GM21619 (cell line): Measurements from ENCODE around the gene CLEC16A.

ENCODE experiments used
- ATAC-seq: cut with Tn5 transposase; IDR thresholded peaks from one replicate; pipeline ENCODE4 v1.9.1; 2021; ENCODE audit not compliant: unreplicated experiment

Gene CLEC16A

DNA sequence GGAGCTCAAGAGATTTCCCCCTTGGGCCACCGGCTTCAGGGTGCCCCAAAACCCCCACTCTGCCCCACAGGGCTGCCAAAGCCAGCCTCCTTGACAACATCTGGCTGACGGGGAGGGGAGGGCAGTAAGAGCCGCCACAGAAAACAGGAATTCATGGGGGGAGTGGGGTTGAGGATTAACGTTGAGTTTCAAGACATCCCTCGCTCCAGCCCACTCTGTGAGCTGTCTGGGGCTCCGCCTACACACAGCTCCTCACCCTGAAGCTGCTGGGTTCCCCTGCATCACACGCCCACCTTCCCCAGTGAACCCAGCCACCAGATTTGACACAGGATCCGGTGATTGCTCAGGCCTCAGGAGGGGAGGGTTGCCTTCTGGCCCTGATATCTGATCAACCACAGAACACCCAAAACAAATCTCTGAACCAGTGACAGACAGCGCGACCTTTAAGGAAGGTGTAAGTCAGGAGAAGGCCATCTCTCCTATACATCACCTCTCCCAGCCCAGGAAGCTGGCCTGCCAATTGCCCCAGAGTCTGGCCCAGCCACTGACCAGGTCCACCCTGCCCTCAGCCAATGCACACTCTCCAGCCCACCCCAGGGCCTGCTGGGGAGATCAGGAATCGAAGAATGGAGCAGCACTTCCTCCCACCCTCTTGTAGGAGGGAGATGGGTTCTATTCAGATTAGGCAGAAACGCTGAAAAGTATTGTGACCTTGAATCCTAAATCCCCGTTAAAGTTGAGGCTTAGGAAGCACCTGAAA lies 132.1 kb downstream of the CLEC16A start:
- ATAC-seq, result peak; percentile 56

DNA sequence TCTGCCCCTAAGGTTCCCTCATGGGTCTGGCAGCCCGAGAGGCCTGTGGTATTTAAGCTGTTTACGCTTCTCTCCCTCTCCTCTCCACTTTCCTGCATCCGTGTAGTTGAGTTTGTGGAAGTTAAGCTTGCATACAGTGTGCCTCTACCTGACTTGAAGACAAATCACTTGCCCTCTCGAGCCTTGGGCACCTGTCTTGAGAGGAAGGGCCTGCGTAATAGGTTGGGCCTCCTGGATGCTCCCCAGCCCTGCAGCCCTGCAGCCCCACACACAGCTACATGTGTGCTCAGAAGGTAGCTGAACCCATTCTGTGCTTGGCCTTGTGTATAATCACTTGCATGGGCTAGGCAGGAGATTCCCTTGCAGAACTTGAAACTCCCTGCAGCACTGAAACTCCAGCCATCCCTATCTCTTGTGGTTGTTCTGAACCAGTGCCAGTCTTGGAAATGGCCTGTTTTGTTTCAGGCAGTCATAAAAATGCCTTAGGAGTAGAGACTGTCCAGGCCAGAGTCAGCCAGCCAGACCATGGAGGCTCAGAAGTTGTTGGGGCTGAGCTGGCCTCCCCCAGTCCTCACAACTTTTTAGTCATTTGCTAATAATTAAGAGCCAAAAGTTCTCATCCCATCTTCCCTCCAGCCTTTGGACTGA lies 134.6 kb downstream of the CLEC16A start:
- no peak for ATAC-seq

DNA sequence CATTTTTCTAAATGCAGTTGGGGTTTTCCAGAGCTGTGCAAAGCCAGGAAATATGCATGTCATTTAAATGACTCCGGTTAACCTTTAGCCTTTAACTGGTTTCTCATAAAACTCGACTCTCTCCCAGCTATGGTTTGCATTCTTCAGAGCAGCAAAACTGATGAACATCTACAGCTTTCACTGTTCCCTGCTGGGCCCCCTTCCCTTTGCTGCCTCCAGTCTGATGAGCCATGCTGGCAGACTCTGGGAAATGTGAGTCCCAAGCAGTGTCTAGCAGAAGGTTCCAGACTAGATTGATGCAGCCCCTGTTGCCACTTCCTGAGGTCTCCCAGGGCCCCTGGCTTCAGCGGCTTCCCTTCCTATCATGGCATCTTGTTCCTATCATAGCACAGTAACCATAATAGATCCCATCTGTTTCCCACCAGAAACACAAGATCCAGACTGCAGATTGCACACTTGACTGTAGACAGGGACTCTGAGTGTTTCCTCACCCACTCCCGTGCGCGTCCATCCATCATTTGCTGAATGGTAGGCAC lies 135.4 kb downstream of the CLEC16A start:
- no peak for ATAC-seq

DNA sequence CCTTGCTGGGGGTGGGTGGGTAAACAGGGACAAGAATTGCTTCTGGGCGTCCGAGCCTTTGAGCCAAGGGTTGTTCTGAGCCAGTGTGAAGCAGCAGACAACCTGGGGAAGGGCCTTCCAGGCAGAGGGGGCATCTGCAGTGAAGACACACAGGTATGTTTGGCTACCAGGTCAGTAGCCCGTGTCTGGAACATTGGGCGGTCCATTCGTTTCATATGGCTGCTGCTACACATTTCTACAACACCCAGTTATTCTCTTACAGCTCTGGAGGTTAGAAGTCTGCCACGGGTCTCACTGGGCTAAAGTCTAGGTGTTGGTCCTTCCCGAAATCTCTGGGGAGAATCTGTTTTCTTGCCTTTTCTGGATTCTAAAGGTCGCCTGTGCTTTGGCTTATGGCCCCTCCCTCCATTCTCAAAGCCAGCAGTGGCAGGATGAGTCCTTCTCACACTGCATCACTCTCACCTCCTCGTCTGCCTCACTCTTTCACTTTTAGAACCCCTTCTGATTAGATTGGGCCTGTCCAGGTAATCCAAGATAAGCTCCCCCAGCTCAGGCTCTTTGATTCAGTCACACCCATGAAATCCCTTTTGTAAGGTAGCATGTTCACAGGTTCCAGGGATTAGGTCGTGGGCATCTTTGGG lies 136.1 kb downstream of the CLEC16A start:
- no peak for ATAC-seq

DNA sequence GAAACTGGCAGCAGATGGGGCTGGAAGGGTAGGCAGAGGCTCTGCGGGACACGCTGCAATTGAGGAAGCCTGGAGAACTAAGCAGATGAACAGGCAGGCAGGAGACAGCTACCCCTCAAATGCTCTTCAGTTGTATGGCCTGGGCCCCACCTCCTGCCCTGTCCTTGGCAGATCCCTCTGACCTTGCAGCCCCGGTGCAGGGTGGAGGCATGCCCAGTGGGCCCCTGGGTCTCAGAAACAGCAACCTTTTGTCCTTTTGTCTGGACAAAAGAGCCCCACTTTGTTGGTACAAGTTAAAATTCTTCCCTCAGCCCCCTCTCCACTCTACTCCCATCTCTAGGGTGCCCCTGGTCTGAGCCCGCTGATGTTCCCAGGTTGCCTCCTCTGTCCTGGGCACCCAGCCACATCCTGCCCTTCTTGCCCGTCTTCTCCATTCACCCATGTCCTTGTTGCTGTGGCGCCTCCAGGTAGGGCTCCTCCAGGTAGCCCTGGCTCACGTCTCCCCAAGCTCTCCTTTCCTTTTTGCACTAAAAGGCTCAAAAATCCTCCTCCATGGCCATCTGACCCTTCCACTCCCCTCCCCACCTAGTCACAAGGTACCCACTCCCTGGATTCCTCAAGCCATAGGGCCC lies 136.8 kb downstream of the CLEC16A start:
- no peak for ATAC-seq

DNA sequence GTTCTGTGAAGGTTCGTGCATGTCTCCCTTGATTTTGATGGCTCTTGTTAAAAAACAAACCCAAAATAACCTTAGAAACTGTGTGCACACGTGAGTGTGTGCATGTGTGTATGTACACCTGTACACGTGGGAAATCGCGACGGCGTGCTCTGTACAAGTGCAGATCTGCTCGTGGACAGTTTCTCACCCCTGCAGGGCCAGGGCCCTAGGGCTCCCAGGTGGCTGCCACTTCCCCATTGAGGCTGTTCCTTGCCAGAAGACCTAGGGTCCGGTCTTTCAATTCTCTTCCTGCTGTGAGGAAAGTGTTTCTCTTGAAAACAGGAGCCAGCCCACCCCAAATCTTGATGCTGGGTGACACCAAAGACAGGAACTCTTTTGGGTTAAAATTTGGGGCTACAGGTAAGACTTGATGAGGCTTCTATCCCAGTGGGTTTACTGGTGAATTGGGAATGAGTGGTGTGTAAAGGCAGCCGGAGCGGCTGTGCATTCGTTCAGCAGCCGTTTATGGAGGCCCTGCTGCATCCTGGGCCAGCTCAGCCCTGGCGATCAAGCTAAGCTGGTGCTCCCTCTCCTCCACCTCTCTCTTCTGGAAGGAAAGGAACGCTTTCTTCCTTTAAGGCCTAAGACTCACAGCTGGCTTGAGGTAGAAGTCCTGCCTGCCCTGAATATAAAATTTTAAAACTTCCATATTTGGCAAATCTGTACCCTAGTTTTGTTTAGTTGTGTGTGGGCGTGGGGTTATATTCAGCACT lies 137.9 kb downstream of the CLEC16A start:
- no peak for ATAC-seq

DNA sequence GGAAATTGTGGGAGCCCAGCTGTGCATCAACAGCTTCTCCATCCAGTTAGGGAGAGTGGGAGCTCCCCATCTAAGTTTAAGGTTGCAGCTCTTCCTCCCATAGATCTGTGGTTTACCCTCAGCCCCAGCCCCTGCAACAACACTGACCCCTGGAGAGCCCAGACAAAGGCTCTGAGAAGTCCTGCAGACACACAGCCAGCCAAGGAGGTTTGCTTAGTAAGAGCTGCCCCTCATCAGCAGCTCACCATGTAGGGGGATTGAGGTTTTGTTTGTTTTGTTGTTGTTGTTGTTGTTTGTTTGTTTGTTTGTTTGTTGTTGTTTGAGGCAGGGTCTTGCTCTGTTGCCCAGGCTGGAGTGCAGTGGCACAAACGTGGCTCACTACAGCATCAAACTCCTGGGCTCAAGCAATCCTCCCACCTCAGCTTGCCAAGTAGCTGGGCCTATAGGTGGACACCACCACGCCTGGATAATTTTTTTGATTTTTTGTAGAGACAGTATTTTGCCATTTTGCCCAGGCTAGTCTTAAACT lies 138.6 kb downstream of the CLEC16A start:
- ATAC-seq, result no peak

DNA sequence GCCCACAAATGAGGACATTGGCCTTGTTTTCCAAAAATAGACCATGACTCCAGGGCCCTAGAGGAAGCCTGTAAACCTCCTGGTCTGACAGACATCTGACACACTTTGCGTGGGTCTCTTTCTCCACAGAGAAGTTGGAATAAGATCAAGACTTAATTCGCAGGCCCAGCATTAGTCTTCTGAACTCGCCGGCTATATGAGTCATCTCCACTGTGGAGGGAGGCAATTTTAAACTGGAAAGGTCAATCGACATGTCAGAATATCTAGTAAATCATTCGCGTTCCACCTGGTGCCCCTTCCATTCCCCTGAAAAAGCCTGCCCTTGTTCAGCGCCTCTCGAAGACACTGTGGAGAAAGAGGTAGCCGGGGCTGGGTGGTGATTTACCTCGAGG lies 140.1 kb downstream of the CLEC16A start:
- no peak for ATAC-seq

DNA sequence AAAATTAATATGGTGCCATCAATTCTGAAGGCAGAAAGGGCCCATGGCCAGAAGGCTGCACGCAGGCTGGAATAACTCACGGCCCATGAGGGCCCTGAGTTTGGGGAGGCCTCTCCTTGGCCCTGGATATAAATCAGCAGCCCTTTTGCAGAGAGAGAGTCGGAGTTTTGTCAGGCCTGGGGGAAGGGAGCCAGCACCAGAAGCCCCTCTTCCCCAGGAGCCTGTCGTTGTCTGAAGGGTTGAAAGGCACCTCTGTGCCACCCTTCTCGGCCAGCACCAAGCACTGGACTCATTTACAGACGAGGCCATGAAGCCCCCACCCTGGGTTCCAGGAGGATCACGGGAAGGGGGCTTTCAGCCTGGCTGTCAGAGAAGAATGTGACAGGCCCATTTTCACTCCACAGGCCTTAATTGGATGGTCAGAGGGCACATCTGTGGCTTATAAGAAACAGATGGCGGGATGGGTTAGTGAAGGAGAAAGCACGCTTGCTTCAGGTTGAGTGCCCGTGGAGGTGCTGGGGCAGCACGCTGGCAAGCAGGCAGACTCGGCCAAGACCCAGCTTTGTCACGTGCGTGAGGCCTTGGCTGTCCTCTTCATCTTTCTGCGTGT lies 140.6 kb downstream of the CLEC16A start:
- no peak for ATAC-seq

DNA sequence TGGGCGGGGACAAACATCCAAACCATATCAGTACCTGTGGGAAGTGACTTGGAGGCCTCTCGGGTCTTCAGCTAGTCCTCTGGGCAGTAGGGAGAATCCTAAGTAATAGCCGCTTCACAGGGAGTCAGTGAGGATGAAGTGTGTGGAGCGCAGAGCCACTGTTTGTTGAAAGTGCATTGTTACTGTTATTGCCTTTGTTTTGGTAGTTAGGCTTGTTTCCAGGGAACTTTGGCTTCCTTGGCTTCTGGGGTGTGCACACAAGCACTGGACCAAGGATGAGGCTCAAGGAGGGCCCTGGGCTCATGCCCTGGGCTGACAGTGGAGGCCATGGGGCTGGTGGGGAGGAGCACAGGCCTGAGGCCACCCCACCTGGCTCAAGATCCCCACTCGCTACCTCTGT lies 141.6 kb downstream of the CLEC16A start:
- no peak for ATAC-seq

DNA sequence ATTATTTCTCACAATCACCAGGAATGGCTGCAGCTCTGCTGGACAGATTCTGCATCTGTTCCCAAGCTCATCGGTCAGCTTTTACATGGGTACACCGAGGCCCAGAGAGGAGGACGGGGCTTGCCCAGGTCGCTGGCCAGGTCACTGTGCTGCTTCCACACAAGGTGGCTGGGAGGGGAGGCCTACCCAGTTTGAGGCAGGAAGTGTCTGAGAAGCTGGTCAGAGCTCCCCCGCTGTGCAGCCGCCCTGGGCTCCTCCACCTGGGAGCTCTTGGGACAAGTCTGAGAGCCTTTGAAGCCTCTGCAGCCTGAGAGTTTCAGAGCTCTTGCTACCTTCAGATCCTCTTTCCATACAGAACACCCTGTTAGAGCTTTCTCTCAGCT lies 143.3 kb downstream of the CLEC16A start:
- ATAC-seq, result no peak

DNA sequence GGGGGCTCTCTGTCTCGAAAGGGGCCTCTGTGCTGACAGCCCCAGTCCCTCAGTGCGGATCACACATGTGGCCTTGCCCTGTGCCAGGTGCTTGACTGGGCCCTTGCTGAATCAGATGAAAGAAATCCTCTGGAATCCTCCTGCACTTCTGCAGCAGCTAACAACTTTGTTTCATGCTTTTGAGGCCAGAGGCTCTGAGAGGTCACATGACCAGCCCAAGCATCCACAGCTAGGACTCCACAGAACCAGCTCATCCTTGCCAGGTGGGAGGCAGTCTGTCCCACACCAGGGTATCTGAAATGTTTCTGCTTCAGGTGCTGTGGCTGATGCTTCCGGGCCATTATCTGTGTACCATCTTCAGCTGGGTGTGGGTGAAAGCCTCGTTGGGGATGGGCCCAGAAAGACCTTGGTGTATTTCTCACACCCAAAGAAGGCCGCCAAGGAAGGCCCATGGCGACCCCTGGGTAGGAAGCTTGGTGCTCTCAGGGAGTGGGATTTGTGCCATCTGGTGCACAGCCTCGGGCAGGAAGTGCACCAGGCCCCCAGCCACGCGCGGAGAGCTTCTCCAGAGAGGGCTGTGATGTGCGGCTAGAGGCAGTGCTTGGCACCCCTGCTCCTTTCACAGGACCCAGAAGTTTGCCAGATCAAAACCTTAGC lies 143.8 kb downstream of the CLEC16A start:
- no peak for ATAC-seq

DNA sequence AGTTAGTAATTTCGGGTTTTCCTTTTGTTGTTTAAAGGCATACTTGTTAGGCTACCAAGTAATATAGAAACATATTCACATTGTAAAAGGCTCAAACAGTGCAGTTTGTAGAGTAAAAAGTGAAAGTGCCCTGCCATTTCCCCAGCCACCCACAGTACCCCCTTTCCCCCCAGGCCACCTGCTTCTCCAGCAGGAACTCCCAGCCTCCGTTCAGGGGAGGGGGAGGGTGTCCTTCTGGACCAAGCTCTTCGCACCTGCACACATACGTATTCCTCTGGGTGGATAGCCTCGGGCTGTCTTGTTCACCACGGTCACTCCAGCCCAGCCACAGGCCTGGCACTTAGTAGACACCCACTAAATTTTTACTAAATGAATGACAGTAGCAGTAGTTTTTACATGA lies 144.5 kb downstream of the CLEC16A start:
- no peak for ATAC-seq

DNA sequence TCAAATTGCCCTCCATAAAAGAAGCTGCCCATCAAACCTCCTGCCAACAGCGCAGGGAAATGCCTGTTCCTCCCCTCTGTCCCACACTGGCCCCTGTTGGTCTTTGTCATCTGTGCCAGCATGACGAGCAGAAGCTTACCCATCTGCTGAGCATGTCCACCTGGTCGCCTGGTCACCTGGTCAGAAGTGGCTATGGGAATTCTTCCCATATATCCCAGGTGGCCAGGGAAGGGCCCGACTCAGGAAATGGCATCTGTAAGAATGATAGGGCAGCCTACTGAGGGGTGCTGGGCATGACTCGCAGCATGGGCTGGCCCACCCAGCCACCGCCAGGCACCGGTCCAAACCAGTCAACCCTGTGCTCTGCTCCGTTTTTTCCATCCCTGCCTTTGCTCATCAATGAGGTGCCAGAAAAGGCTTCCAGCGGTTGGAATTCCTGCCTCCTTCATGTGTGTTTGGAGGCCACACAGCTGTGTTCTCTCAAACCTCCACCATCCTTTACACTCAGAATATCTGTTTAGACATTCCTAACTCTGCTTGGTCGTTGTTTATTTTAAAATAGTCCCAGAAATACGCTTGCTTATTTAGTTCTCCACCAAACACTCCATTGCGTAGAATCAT lies 145.2 kb downstream of the CLEC16A start:
- ATAC-seq, result no peak

DNA sequence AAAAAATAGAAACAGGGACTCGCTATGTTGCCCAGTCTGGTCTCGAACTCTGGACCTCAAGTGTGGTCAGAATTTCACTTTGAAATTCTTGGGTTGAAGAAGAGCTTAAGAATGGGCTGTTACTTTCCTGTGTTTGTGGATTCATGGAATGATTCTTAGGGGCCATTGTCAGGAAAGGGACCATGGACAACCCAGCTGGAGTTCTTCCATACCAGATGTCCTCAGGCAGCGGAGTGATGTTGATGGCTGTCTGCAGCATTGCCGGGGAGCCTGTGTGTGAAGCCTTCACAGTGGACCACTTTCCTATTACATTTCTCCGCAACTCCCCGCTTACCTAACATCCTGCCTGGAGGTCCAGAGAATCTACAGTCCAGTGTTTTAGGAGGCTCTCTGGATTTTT lies 145.9 kb downstream of the CLEC16A start:
- ATAC-seq, result no peak

DNA sequence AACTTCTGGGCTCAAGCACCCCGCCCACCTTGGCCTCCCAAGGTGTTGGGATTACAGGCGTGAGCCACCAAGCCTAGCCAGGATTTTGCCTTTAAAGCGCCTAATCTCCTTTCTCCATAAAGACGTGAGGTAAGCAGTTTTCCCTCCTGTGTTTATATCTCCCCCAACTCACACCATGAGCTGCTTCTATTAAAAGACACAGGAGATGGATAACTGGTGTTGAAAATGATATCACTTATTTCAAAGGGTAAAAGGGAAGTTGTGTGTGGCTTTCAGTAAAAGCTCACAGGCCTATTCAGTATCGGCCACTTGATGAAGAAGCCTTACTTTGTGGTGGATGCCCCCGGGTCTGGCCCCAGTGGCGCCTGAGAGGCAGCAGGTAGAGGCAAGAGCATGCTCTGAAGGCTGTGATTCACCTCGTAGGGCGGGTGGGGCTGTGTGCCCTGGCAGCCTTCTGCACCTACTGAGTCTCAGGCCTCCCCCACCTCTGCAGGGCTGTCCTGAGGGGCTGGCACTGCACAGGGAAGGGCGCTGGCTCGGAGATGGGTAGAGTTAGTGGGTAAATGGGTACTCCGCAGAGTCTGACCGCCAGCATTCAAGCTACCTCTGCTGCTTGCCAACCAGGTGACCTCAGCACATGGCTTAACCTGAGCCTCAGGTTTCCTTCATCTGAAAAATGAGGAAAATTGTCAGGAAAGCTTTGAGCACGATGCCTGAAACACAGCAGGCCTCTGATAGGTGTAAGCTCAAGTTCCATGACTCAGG lies 146.8 kb downstream of the CLEC16A start:
- ATAC-seq, result no peak

DNA sequence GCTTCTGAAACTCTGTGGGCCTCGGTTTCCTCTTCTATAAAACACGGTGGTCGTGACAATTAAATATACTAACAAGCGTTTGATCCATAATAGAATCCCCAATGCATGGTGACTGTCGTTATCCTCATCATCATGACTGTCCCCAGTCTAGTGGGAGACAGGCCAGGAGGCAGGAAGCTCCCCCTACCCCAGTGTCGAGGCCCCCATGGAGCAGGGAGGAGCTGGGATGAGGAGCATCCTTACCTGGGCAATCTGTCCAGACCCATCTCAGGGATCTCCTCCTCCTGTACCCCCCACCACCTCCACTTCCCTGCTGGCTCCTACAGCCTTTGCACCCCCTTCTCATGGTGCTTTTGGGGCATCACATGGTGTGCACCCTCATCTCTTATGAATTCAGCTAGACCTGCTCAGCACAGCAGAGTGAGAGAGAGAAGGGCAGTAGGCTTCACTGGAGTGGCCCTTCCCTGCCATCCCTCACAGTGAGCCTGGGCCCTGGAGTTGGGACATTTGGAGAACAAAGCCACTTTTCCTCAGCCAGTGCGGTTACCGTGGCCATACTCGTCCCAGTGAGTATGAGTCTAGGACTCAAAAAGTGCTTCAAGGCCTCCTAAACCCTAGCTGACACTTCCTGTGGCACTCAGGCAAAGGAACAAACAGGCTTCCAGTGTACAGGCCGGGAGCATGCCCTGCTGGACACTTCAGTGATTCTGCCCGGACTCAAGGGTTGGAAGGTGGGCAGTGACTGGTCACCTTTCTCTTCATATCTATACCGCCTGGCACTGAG lies 148.6 kb downstream of the CLEC16A start:
- no peak for ATAC-seq

DNA sequence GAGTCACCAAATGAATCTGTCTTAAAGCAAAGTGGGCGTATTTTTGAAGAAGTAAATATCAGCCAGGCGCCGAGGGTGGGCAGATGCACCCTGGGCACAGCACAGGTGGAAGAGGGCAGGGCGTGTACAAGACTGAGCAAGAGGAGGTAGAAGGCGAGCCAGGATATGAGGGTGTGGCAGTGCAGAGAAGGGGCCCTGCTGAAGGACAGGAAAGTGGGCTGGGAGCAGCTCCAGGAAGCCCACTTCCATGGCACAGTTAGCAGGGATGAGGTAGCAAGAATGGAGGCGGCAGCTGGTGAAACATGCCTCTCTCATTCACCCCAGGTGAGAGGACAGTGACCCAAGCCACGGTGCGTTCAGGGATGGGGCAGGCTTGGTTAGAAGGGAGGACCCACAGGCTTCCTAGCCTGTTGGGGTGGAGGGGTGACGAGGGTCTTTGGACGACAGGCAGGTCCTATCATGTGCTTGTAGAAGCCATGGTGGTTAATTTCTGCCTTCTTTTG lies 149.3 kb downstream of the CLEC16A start:
- ATAC-seq, result no peak
